ENCODE data around the gene CSHL1. TPM values are rescaled to one million over a fixed set of nuclear protein-coding genes. Genes with fewer than 3 reads are reported as not detected.
"Not testable (repeated sequence)": the region's sequence is repeated elsewhere in the genome, so short reads cannot be mapped to it uniquely, and the experiment has no call there.

Gene CSHL1
- polyA plus RNA-seq, 3 donors, result not detected

DNA sequence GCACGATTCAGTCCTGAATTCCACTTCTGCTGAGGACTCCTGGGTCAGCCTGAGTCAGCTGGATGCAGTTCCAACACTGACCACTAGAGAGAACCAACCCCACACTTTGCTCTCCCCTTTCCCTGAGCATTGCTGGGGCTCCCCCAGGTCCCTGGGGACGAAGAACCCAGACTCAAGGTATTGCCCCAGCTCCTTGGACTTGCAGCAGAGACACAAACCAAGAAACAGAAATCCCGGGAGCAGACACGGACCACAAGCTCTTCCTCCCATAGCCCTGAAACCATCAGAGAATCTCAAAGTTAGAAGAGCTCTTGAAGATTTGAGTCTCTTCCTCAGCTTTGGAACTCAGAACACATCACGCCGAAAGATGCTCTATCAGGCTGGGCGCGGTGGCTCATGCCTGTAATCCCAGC, 8.3 kb upstream of the CSHL1 start:
- DNase-seq, result peak; percentile 41

DNA sequence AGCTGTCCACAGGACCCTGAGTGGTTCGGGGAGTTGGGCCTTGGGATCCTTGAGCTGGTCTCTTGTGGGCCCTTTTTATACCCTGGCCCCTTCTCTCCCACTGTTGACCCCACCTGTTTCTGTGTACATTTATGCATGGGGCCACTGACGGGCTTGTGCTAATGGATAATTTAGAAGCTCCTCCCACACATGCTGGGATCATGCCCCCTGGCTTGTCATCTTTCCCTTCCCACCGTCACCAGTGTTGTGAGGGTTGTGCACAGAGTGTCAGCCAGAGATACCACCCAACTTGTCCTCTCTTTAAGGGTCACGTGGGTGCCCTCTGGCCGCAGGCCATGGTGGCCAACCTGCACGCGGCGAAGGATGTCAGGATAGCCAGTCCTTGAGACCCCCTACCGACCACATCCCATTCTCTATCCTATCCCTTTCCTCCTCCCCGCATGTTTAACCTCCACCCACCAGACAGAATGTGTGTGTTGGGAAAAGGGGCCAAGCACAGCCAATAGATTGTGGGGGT, 7.8 kb upstream of the CSHL1 start, which contains the start of gene GH1:
TSS of gene GH1 (minus strand) at position 51 of the 517 bp plus-strand sequence. CDS start 63 bp downstream, outside the sequence.
- not testable (repeated sequence) for DNase-seq

DNA sequence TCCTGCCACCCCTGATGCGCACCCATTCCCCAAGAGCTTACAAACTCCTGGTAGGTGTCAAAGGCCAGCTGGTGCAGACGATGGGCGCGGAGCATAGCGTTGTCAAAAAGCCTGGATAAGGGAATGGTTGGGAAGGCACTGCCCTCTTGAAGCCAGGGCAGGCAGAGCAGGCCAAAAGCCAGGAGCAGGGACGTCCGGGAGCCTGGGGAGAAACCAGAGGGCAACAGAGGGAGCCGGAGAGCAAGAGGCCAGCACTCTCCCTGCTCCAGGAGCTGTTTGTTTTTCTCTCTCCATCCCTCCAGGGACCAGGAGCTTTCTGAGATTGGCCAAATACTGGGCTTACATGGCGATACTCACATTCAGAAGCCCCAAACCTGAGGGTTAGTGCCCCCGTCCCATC, 7.2 kb upstream of the CSHL1 start:
- DNase-seq, result no peak

DNA sequence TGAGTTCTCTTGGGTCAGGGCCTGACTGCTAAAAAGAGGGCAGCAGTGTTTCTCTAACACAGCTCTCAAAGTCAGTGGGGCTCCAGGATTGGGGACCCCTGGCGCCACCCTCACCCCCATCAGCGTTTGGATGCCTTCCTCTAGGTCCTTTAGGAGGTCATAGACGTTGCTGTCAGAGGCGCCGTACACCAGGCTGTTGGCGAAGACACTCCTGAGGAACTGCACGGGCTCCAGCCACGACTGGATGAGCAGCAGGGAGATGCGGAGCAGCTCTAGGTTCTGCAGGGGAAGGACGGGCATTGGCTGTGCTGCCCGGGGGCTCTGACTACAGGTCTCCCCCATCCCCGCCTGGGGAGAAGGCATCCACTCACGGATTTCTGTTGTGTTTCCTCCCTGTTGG, 6.6 kb upstream of the CSHL1 start:
- no peak for DNase-seq

DNA sequence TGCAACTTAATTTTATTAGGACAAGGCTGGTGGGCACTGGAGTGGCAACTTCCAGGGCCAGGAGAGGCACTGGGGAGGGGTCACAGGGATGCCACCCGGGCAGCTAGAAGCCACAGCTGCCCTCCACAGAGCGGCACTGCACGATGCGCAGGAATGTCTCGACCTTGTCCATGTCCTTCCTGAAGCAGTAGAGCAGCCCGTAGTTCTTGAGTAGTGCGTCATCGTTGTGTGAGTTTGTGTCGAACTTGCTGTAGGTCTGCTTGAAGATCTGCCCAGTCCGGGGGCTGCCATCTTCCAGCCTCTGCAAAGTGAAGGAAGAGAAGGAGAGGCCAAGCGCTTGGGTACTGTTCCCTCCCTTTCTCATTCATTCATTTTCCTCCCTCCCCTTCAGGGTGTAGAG, 6.1 kb upstream of the CSHL1 start:
- DNase-seq, result not testable (repeated sequence)

DNA sequence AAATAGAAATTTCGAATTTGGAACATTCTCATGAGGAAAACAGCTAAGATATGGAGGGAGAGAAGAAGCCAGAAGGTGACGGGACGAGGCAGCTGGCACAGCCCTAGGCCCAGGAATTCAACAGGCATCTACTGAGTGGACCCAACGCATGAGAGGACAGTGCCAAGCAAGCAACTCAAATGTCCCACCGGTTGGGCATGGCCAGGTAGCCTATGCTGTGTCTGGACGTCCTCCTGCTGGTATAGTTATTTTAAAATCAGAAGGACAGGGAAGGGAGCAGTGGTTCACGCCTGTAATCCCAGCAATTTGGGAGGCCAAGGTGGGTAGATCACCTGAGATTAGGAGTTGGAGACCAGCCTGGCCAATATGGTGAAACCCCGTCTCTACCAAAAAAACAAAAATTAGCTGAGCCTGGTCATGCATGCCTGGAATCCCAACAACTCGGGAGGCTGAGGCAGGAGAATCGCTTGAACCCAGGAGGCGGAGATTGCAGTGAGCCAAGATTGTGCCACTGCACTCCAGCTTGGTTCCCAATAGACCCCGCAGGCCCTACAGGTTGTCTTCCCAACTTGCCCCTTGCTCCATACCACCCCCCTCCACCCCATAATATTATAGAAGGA, 5.6 kb upstream of the CSHL1 start:
- no peak for DNase-seq

DNA sequence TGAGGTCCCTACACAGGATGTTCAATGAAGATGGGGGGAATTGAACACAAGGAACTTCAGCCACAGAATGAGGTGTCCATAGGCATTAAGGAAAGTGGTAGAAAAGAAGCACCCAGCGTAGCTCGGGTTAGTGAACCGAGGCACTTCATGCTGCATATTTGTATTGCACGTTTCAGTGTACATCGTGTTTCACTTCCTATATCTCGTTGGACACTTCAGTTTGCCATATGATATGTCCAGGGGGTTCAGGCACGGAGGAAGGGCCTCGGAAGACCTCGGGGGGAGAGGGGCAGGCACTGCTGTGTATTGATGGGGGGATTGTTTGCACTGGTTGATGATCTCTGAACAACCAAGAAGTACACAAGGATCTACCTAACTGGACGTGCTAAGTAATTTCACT, 4.7 kb upstream of the CSHL1 start:
- not testable (repeated sequence) for DNase-seq

DNA sequence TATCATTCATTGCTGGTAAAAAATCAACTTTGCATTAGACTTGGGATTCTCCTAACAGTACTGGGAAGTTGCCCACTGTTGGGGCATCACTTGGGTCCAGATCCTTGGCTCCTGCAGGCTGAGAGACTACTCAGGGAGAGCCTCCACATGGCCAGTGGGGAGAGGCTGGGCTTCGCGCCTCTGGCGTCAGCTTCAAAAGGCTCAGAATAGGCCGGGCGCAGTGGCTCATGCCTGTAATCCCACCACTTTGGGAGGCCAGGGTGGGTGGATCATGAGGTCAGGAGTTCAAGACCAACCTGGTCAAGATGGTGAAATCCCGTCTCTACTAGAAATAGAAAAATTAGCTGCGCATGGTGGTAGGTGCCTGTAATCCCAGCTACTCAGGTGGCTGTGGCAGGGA, 3.4 kb upstream of the CSHL1 start:
- DNase-seq, result no peak

GRCh38 chr17:63911657-63912100, 621 bp upstream of the CSHL1 start:
- DNase-seq, result no peak

GRCh38 chr17:63910096-63910495, 962 bp downstream of the CSHL1 start:
- no peak for DNase-seq

GRCh38 chr17:63909586-63909985, 1.5 kb downstream of the CSHL1 start:
- DNase-seq, result not testable (repeated sequence)

- DNase-seq, result not testable (repeated sequence)
Observed at GRCh38 chr17:63907161-63907778, 3.8 kb downstream of the CSHL1 start.

DNA sequence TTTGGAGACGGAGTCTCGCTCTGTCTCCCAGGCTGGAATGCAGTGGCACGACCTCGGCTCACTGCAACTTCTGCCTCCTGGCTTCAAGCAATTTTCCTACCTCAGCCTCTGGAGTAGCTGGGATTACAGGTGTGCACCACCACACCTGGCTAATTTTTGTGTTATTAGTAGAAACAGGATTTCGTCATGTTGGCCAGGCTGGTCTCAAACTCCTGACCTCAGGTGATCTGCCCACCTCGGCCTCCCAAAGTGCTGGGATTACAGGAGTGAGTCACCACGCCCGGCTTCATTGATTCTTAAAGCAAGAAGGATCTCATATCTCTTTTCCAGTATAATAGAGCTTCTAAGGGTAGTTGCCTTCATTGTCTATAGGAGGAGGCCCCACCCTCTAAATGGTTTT, 6.3 kb downstream of the CSHL1 start:
- not testable (repeated sequence) for DNase-seq

- not testable (repeated sequence) for DNase-seq
Observed at GRCh38 chr17:63903787-63904201, 7.3 kb downstream of the CSHL1 start.

DNA sequence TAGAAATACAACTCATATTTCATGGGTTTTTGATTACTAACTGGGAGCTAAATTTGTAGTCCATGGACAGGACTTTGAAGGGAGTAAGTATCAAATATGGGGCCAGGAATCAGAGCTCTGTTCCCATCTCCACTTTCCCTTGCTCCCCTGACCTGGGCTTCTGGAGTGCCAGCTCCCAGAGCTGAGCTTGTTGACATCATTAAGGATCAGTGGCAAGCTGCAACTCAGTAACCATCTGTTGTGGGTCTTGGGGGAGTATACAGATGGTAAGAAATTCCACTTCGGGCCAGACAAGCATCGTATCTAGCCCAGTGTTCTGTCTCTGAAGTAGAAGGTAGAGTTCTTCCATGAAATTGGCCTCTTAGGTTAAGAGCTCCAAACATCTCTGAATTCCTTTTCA, 9.1 kb downstream of the CSHL1 start:
- DNase-seq, result not testable (repeated sequence)

GRCh38 chr17:63898899-63899798, 11.9 kb downstream of the CSHL1 start:
- DNase-seq, result not testable (repeated sequence)

DNA sequence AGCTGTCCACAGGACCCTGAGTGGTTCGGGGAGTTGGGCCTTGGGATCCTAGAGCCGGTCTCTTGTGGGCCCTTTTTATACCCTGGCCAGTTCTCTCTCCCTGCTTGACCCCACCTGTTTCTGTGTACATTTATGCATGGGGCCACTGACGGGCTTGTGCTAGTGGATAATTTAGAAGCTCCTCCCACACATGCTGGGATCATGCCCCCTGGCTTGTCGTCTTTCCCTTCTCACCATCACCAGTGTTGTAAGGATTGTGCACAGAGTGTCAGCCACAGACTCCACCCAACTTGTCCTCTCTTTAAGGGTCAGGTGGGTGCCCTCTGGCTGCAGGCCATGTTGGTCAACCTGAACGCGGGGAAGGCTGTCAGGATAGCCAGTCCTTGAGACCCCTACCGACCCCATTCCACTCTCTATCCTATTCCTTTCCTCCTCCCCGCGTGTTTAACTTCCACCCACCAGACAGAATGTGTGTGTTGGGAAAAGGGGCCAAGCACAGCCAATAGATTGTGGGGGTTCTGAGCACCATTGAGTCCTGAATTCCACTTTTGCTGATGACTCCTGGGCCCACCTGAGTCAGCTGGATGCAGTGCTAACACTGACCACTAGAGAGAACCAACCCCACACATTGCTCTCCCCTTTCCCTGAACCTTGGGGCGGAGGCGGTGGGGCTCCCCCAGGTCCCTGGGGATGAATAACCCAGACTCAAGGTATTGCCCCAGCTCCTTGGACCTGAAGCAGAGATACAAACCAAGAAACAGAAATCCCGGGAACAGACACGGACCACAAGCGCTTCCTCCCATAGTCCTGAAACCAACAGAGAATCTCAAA, 14.3 kb downstream of the CSHL1 start, which contains the start of gene CSH1:
TSS of gene CSH1 (minus strand) at position 51 of the 831 bp plus-strand sequence. CDS start 63 bp downstream, outside the sequence.
- not testable (repeated sequence) for DNase-seq

GRCh38 chr17:63894821-63895220, 16.2 kb downstream of the CSHL1 start:
- not testable (repeated sequence) for DNase-seq

DNA sequence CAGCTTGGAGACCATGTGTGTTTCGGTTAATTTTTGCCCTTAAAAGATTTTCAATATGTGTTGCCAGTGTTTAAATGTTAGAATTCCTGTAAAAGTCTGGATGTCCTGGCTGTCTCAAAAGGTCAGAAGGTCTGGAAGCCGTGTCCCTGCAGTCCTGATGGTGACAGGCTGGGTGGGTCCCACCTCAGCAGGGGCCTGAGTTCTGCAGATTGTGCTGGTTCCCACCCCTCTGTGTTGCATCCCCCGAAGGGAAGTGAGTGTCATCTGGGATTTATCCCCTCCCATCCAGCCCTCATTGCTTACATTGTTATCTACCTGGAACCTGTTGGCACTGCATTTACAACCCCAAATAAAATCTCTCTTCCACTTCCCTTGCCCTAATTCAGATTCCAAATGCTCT, 17.0 kb downstream of the CSHL1 start:
- DNase-seq, result not testable (repeated sequence)

GRCh38 chr17:63892316-63893037, 18.6 kb downstream of the CSHL1 start:
- DNase-seq, result not testable (repeated sequence)
